Esophagus squamous epithelium (tissue), 5 donors: ENCODE data around the gene KATNAL1. TPM values are rescaled to one million over a fixed set of nuclear protein-coding genes. Genes with fewer than 3 reads are reported as not detected.

Experiments used
- DNase-seq: peaks from one replicate; lab custom pipeline; 2025; lab: John Stamatoyannopoulos, UW
- H3K27ac ChIP-seq, 4 donors: fragments of 200-600 bp; sonication (generic); one replicate each; pipeline ENCODE4 v1.5.1; 2016 to 2019; ENCODE audit warnings: mild to moderate bottlenecking in 1 of 4
- H3K27me3 ChIP-seq, 4 donors: fragments of 200-600 bp; sonication (generic); 1 replicate in 3 of 4; 2 replicates in 1 of 4; pipeline versions ENCODE4 v1.5.1 to v1.6.0; 2017 to 2021; ENCODE audit warnings: antibody characterized with exemption in 1 of 4
- H3K36me3 ChIP-seq, 3 donors: fragments of 200-600 bp; sonication (generic); one replicate each; pipeline ENCODE4 v1.5.1; 2016 to 2019
- H3K4me1 ChIP-seq, 3 donors: fragments of 200-600 bp; sonication (generic); one replicate each; pipeline ENCODE4 v1.5.1; 2017 to 2019
- H3K4me3 ChIP-seq, 4 donors: fragments of 200-600 bp; sonication (generic); 1 replicate in 3 of 4; 2 replicates in 1 of 4; pipeline ENCODE4 v1.5.1; 2016 to 2019; ENCODE audit warnings: mild to moderate bottlenecking in 2 of 4, moderate library complexity in 1 of 4
- H3K9me3 ChIP-seq, 3 donors: fragments of 200-600 bp; sonication (generic); one replicate each; pipeline ENCODE4 v1.5.1; 2016 to 2019
- POLR2A ChIP-seq, 4 donors: fragments of 450-650 bp; IDR thresholded peaks; one replicate each; pipeline ENCODE4 v1.6.1; 2017; ENCODE audit warnings: antibody characterized with exemption in 4 of 4, mild to moderate bottlenecking in 4 of 4, moderate library complexity in 3 of 4
- WGBS, 2 donors: methylation state at CpG; one replicate each; pipeline ENCODE4 v1.1.5; 2018; 5-methylcytosine and 5-hydroxymethylcytosine counted together
- intact Hi-C: fragments of 100-400 bp; cut with DNase I; formaldehyde crosslinking; loops from one replicate; pipeline ENCODE4 v1.15.0; 2022
- total RNA-seq, 4 donors: library from RNA; depleted of rRNA; stranded (reverse); fragments of >200 nt; gene quantifications; one replicate each; pipeline ENCODE4 v1.1.0, GENCODE V29; 2016
- TF ChIP-seq, protein P1 (sequence below), 6 experiments: fragments of 450-650 bp in 4 of 6; fragments of 200-600 bp in 2 of 6; sonication (generic) in 2 of 6; IDR thresholded peaks; one replicate each; pipeline ENCODE4 v1.5.1; 2016 to 2019; ENCODE audit warnings: antibody characterized with exemption in 6 of 6, mild to moderate bottlenecking in 4 of 6, moderate library complexity in 4 of 6
- donor health status: DM: yes; HTN: yes; CAD: no.

KATNAL1 gene
- total RNA-seq, 4 donors from 2014 or later, result 1.4 to 13.4 (median 6.2) TPM

DNA sequence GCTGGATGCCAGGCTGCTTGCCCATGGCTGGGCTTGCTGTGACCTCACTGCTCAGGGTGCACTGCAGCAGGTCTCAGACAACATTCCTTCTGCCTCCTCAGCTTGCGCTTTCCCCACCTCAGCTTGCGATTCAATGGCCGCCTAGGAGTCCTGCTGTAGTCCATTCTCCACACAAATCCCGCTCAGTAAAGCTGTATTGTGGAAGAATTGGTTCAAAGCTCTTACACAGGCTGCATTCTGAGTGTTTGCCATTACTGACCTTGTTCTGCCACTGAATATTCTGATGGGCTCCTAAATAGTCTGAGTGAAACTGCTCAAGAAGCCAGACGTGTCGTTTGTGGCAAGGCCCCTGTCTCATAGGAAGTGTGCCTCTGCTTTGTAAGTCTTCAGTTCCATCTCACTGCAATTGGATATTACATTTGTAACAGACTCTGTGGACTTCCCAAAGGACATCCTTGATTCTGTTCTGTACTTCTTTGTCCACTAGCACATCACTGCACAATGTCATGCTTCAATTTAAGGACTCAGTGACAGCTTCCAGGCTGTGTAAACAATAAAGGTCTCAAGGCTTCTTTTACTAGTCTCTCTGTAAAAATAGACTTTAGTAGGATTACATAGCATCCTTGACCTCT lies 49.8 kb downstream of the KATNAL1 start:
- WGBS, 2 donors, result 78 to 87% methylated on average over 6 of the region's 6 CpGs
- Histone ChIP-seq H3K4me3 (no peak overlapping the region), H3K27ac (no peak overlapping the region), H3K4me1 (no peaks in the 10 kb centered on the region), H3K9me3 (no peaks in the 10 kb centered on the region), H3K36me3 (peaks cover 0 to 9% (median 0%) of the 10 kb centered on the region in 3 donors), H3K27me3 (no peaks in the 10 kb centered on the region)
- intact Hi-C loops, result no loop called here
- TF ChIP-seq POLR2A (IDR thresholded peaks at IDR 0.05), result no peak
- TF ChIP-seq, protein P1, sequence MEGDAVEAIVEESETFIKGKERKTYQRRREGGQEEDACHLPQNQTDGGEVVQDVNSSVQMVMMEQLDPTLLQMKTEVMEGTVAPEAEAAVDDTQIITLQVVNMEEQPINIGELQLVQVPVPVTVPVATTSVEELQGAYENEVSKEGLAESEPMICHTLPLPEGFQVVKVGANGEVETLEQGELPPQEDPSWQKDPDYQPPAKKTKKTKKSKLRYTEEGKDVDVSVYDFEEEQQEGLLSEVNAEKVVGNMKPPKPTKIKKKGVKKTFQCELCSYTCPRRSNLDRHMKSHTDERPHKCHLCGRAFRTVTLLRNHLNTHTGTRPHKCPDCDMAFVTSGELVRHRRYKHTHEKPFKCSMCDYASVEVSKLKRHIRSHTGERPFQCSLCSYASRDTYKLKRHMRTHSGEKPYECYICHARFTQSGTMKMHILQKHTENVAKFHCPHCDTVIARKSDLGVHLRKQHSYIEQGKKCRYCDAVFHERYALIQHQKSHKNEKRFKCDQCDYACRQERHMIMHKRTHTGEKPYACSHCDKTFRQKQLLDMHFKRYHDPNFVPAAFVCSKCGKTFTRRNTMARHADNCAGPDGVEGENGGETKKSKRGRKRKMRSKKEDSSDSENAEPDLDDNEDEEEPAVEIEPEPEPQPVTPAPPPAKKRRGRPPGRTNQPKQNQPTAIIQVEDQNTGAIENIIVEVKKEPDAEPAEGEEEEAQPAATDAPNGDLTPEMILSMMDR (IDR thresholded peaks at IDR 0.05), result no peak
- DNase-seq, result no peak

DNA sequence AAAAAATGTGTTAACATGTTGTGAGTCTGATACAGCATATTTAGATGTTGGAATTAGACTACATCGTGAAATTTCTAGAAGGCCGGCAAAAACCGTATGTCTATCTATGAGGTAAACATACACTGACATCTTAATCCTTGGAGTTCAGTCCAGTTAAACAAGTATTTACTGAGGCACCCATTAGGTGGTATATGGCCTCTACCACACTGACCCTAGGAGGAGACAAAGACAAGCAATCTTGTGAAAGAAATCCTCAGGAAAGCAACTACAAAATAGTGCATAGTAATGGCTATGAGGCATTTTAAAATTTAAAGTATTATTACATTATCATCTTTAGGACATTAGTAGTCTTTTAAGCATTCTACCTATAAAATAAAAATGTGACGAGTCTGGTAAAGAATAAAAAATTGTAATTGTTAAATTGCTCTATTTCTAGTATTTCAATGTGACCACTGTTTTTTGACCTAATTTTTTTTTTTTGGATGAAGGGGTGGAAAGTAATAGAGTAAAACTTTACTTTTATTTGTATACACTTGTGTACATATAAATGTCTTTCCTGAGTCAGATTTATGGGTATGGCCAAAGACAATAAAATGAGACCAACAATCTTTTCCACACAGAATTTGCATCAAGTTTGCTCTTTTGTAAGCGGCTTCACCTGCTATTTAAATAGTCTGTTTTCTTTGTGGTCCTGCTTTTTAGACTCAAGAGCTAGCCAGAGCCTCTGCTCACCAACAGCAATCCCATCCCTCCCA lies 50.5 kb downstream of the KATNAL1 start:
- DNase-seq, result no peak
- TF ChIP-seq, protein P1 (IDR thresholded peaks at IDR 0.05), result no peak
- Histone ChIP-seq H3K36me3 (peaks cover 0 to 9% (median 0%) of the 10 kb centered on the region in 3 donors), H3K9me3 (no peaks in the 10 kb centered on the region), H3K27ac (no peak overlapping the region), H3K27me3 (no peaks in the 10 kb centered on the region), H3K4me3 (no peak overlapping the region), H3K4me1 (no peaks in the 10 kb centered on the region)
- WGBS, 2 donors, result 79 to 83% methylated on average over 5 of the region's 5 CpGs
- intact Hi-C loops, result no loop called here

DNA sequence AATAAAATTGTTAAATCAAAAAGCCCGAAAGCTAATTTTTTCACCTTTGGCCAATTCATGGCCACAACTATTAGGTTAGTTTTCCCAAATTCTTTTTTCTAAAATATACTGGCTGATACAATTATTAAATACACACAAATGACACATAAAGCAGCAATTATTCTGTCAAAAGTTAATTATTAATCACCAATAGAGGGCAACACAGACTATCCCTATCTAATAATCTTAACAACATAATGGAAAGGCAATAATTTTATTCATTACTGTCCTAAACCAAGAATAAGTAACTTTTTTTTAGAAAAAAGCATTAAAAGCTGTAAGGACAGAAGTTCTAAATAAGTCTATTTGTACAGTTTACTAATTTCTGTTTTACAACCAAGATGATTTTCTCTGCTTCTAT lies 51.7 kb downstream of the KATNAL1 start:
- H3K4me3 ChIP-seq, result no peak overlapping the region
- DNase-seq, result no peak
- intact Hi-C loops, result no loop called here
- no peaks in the 10 kb centered on the region for H3K9me3 ChIP-seq
- 84 to 97% methylated on average over 1 of the region's 1 CpG for WGBS, 2 donors
- peaks cover 0 to 10% (median 0%) of the 10 kb centered on the region in 3 donors for H3K36me3 ChIP-seq
- no peaks in the 10 kb centered on the region for H3K27me3 ChIP-seq
- no peak overlapping the region for H3K27ac ChIP-seq
- TF ChIP-seq, protein P1 (IDR thresholded peaks at IDR 0.05), result peak in 4 of 6 experiments; percentile 12 to 44 (median 26)
- TF ChIP-seq POLR2A (IDR thresholded peaks at IDR 0.05), result no peak
- no peaks in the 10 kb centered on the region for H3K4me1 ChIP-seq

DNA sequence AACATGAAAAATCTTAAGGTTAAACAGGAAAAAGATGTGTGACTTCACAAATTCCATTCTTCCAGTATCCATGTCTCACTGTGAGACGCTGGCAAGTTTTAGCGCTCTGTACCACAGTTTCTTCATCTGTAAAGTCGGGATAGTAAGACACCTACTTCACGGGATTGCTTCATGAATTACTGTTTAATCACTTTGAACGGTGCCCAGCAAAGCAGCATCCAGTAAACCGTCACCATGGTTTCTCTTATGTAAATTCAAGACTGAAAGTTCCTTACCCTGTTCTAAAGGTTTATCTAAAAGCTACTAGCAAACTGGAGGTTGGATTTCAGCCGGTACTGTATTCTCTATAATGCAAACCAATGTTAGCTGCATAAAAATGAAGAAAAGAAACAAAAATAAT lies 53.5 kb downstream of the KATNAL1 start:
- 73 to 81% methylated on average over 7 of the region's 7 CpGs for WGBS, 2 donors
- H3K27ac ChIP-seq, result no peak overlapping the region
- no peaks in the 10 kb centered on the region for H3K27me3 ChIP-seq

More for the DNA sequence above, 53.5 kb downstream of the KATNAL1 start:
- Histone ChIP-seq H3K36me3 (peaks cover 0 to 23% (median 0%) of the 10 kb centered on the region in 3 donors), H3K4me1 (no peaks in the 10 kb centered on the region), H3K9me3 (peaks cover 0 to 8% (median 5%) of the 10 kb centered on the region in 3 donors), H3K4me3 (no peak overlapping the region)
- intact Hi-C loops, result no loop called here
- TF ChIP-seq, protein P1 (IDR thresholded peaks at IDR 0.05), result no peak
- TF ChIP-seq POLR2A (IDR thresholded peaks at IDR 0.05), result no peak
- DNase-seq, result no peak
